NCI-H2196 treated with DMSO at 0.1 percent for 48 hours (cell line): ENCODE measurements around the gene RADIL.
A peak's percentile ranks its signal among the peaks of the same experiment; 100 is the strongest.

Experiments
- DNase-seq: peaks from one replicate; lab custom pipeline; 2025; ENCODE audit not compliant: unreplicated experiment; lab: John Stamatoyannopoulos, UW

RADIL gene

GRCh38 chr7:4856336-4857057 is 27.0 kb downstream of the RADIL start:
- DNase-seq = no peak

- DNase-seq = no peak
Observed at GRCh38 chr7:4854916-4855315, 28.6 kb downstream of the RADIL start.

- DNase-seq = no peak
Observed at GRCh38 chr7:4851459-4852422, 31.8 kb downstream of the RADIL start.

- no peak for DNase-seq
Observed at GRCh38 chr7:4850262-4850795, 33.2 kb downstream of the RADIL start.

- DNase-seq = peak; percentile 4
Observed at GRCh38 chr7:4849390-4849789, 34.1 kb downstream of the RADIL start.

GRCh38 chr7:4845740-4846142 is 37.8 kb downstream of the RADIL start:
- no peak for DNase-seq

- DNase-seq = no peak
Observed at GRCh38 chr7:4842319-4843064, 41.0 kb downstream of the RADIL start.

- no peak for DNase-seq
Observed at GRCh38 chr7:4841836-4842235, 41.7 kb downstream of the RADIL start.

- no peak for DNase-seq
Observed at GRCh38 chr7:4841007-4841784, 42.3 kb downstream of the RADIL start.

GRCh38 chr7:4840079-4840501 is 43.4 kb downstream of the RADIL start:
- DNase-seq = no peak

GRCh38 chr7:4838626-4839334 is 44.7 kb downstream of the RADIL start:
- DNase-seq = no peak

- no peak for DNase-seq
Observed at GRCh38 chr7:4837803-4838625, 45.5 kb downstream of the RADIL start.

- no peak for DNase-seq
Observed at GRCh38 chr7:4837041-4837802, 46.3 kb downstream of the RADIL start.

GRCh38 chr7:4836206-4836661 is 47.3 kb downstream of the RADIL start:
- no peak for DNase-seq

- no peak for DNase-seq
Observed at GRCh38 chr7:4835398-4836205, 47.9 kb downstream of the RADIL start.

GRCh38 chr7:4834601-4835397 is 48.7 kb downstream of the RADIL start:
- DNase-seq = no peak
